CD4-positive, alpha-beta T cell treated with Interleukin-21 for 1 hour (primary cell): ENCODE data around the gene PLEKHO1.

ENCODE experiments used
- DNase-seq: peaks from one replicate; pipeline ENCODE4 v3.0.0-alpha.2; 2020

Gene PLEKHO1

DNA sequence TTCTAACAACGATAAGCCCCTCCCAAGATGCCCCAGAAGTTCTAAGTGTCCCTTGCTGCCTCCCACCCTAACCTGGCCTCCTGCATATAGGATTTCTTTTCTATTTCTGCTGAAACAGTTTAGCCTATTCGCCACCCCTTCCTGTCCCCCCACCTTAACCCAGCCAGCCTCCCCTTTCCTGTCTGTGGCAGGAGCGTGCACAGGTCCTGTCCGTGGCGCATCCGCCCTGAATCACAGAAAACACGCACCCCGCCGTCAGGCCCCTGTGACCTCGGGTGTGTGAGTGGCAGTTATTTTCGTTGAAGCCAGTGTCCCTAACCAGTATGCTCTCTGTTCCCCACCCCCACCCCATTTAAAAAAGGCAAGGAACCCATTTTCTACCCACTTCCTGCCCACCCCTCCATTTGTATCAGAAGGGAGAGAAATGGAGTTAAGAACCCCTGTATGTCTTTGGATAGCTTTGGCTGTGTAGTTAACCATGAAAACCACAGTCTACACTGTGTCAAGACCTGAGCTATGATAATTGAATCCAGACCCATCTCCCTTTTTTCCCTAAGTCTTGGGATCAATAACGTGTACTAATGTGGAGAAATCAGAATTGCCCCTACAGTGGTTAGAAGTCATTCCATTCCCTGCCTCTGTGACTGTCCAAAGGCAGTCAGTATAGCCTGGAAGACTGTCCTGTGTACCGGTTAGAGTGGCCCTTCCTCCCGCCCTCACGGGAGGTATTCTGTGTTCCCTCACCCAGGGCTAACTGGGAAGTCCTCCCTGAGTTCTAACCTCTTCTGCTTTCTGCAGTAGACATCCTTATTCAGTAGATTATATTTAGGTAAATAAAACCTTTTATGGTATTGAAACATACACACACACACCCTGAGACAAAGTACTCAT is 1.8 kb downstream of the PLEKHO1 start:
- DNase-seq = peak; percentile 82

GRCh38 chr1:150152182-150152536 is 2.4 kb downstream of the PLEKHO1 start:
- DNase-seq = no peak

- DNase-seq = no peak
Measured at GRCh38 chr1:150152772-150153456, 3.2 kb downstream of the PLEKHO1 start.

DNA sequence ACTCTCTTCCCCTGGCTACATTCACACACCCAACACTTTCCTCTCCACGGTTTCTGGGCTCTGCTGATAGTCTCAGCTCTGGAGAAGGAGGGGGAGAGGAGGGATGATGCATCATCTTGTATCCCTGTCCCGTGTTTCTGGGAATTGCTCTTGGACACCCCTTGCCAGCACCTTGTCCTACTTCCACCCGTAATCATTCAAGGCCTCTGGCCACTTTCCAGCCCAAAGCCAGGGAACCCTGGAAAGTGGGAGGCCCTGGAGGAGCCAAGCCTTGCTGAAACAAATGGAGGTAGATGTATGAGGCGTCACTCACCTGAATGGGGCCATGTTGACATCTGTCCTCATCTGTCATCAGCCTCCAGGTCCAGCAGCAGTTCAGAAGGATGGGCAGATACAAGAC is 4.4 kb downstream of the PLEKHO1 start:
- no peak for DNase-seq

DNA sequence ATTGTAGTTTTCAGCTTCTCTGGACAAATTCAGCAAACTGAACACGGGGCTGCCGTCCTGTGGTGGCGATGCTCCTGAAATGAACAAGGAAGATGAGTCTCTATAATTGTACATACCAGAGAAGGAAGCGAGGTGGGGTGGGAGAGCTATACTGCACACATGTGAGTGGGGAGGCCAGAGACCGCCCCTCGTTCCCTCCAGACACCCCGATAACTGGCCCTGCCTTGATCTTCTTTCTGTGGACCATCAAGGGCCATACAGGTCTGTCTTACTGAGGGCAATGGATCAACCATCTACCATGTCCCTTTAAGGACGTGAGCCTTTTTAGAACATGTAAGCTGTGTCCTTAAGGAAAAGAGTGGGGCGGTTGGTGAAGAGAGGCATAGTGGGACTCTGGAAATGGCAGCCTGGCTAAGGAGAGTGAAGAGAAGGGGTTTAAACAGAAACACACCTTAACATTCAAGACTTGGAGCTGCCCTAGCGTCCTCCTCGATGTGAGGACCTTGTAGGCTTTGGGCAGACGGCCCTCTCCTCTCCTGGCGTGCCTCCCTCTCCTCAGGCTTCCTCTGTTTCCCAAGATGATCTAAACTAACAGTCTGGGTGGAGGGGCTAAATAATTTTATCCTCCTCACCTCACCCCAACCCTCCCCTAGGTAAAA is 5.8 kb downstream of the PLEKHO1 start:
- no peak for DNase-seq

GRCh38 chr1:150156868-150157603 is 7.3 kb downstream of the PLEKHO1 start:
- DNase-seq = no peak

GRCh38 chr1:150159550-150159949 is 9.8 kb downstream of the PLEKHO1 start:
- DNase-seq = no peak

- no peak for DNase-seq
Measured at GRCh38 chr1:150160964-150161621, 11.4 kb downstream of the PLEKHO1 start.

GRCh38 chr1:150161747-150162581 is 12.2 kb downstream of the PLEKHO1 start:
- DNase-seq = no peak

DNA sequence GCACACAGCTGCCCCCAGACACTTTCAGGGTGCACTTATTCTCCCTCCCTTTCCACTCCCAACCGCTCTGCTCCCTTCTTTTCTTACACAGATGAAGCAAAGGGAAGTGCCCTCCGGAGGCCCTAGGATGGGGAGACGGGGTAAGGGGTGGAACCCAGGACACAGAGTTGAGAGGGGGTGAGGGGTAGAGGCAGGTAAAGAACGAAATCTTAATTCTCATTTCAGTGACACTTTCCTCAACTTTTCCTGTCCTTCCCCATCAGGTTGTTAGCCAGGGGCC is 12.8 kb downstream of the PLEKHO1 start:
- no peak for DNase-seq

DNA sequence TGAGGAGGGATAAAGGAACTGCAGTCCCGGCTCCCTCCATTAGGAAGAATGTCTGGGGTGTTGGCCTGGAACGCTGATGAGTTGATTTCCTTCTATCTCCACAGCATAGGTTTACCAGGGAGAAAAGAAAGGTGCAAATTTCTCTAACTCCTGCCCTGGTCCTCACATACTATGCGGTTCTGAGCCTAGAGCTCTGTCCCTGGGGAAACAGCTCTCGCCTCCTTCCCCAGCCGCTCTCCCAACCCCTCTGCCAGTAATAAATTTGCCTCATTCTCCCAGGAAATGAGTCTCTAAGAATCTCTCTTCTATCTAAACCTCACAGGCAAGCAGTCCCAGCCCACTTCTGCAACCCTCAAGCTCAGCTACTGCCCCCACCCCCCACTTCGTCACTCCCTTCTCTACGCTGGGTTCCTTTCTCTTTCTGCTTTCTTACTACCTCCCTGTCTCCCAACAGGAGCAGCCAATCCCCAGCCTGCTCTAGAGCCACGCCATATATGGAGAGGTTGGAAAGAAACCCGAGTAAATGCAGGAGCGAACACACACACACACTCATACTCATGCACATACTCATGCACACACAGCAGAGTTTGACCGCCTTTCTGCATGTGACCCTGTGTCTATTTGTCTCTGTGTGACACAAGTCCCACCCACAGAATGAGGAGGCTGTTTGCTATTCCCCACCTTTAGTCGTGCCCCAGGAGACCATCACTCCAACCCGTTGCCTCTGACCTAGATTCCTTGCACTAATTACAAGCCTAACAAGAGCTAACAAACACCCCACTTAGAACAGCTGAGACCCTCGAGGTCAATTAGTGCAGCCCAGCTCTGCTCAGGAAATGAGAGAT is 13.4 kb downstream of the PLEKHO1 start:
- DNase-seq = no peak

DNA sequence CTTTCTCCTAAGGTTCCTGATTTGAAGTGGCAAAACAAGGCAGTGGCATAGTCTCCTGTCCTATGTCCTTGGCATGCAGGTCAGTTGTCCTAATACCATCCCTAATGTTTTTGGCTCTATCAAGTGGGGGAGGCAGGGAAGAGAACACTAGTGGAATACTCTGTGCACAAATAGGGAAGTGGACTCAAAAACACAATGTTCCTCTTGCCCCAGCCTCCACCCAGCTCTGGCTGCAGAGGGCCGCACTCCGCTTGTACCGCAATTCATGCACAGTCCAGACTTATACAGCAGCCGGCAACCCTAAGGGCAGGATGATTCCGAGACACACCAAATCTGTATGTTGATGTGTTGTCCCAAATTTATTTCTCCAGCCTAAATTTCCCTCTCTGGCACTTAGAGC is 14.5 kb downstream of the PLEKHO1 start:
- DNase-seq = no peak

- DNase-seq = no peak
Measured at GRCh38 chr1:150164779-150165178, 15.1 kb downstream of the PLEKHO1 start.

DNA sequence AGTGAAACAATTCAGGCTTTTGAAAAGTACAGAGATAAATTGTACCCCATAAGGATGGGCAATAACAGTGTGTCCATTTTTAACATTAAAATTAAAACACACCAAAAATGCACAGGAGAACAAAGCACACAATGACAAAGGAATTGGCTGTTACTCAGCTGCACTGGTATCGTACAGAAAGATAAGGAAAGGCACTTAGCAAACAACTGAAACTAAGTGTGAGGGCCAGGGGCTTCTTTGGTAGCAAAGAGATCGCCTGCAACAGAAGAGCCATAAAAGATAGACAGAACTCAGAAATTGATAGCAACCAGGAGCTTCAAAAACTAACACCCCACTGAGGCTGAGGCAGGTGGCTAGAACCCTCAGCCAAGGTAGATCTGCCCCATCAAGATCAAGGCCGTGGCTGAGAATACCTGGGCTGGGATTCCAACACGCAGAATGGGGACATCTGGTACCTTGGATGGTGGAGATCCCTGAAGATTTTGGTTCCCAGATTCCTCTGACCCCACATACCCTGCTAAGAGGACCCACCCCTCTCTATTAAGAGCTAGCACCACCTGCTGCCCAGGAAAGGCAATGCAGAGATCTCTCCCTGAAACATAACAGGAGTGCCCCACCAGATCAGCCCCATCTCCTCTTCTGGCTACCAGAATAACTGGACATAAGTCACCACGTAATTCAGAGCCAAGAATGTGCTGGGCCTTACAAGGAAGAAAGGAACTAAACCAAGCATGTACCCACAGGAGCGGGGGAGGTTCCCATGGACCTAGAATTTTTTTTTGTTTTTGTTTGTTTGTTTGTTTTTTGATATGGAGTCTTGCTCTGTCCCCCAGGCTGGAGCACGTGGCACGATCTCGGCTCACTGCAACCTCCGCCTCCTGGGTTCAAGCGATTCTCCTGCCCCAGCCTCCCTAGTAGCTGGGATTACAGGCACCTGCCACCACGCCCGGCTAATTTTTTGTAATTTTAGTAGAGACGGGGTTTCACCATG is 16.2 kb downstream of the PLEKHO1 start:
- DNase-seq = peak; percentile 63

GRCh38 chr1:150168960-150169601 is 19.4 kb downstream of the PLEKHO1 start:
- peak; percentile 61 for DNase-seq

DNA sequence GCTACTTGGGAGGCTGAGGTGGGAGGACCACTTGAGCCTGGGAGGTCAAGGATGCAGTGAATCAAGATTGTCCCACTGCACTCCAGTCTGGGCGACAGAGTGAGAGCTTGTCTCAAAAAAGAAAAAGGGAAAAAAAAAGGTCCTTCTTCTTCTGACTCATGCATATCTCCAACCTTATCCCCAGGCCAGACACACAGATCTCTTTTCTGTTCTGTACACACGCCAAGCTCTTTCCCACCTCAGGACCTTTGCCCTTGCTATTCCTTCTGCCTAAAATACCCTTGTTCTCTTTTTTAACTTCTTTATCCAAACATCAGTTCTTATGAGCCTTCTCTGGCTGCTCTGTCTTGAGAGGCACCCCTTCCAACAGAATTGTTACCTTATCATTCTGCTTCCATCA is 22.1 kb downstream of the PLEKHO1 start:
- DNase-seq = no peak

GRCh38 chr1:150173141-150173585 is 23.4 kb downstream of the PLEKHO1 start:
- no peak for DNase-seq

DNA sequence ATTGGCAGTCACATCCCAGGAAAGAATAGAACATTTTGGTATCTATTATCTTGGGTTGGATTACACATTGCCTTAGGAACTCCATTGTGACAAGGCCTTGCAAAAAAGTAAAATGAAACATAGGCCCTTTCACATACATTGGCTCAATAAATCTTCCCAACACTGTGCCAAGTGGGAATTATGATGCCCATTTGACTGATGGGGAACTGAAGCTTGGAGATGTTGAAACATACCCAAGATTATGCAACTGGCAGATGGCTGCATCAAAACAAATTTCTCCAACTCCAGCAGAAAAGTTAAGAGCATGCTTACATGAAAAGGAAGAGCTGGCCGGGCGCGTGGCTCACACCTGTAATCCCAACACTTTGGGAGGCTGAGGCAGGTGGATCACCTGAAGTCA is 26.9 kb downstream of the PLEKHO1 start:
- DNase-seq = no peak

- no peak for DNase-seq
Measured at GRCh38 chr1:150178548-150178947, 28.8 kb downstream of the PLEKHO1 start.
